ENCODE measurements around the gene ARHGAP40.

The ARHGAP40 gene

DNA sequence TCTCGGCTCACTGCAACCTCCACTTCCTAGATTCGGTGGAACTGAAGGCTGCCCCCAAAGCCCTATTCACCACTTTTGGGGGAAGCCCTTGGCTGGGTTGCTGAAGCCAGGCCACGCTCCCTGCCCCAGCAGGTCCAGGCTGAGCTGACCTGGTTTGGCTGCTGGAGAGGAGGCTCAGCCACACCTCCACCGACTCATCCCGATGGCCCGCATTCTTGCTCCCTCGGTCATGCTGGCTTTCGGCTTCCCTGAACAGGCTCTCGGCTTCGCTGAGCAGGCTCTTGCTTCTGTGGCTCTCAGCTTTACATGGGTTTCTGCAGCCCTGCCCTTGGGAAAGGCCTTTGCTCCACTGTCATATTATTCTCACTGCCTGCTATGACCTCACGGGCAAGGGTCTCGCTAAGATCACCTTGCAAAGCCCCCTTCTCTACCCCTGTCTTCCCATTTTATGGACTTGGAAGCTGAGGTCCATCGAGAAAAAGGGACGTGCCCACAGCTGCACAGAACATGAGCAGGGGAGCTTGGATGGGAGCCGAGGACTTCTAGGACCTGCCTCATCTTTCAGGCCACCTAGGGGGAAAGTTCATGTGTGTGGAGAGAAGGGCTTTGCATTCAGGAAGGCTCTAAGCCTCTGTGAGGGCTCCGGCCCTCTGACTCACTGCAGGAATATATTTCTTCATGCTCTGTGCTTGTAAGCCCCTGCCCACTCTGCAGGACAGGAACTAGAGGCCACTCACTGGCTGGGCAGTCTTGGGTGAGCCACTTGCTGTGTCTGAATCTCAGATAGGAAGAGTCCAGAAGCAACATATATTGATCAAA is 15.6 kb downstream of the ARHGAP40 start:
- no peaks in the 10 kb centered on the region for H3K4me1 ChIP-seq (ENCODE audit: control insufficient read depth, insufficient read depth, low read length)
- no peak overlapping the region for H3K27ac ChIP-seq (ENCODE audit: extremely low read depth, low read depth, low read length)
- no peaks in the 10 kb centered on the region for H3K9me3 ChIP-seq (ENCODE audit: control insufficient read depth, insufficient read depth, low read depth, low read length)
- TF ChIP-seq ZEB2 (tag by site-specific recombination; IDR thresholded peaks at IDR 0.05) (no peak), KLF17 (tag by site-specific recombination; IDR thresholded peaks at IDR 0.05) (no peak), ZNF311 (tag by site-specific recombination; IDR thresholded peaks at IDR 0.05; ENCODE audit: borderline replicate concordance) (no peak), SCRT2 (tag by site-specific recombination; IDR thresholded peaks at IDR 0.05) (no peak), ZNF677 (tag by site-specific recombination; IDR thresholded peaks at IDR 0.05) (no peak), ZNF221 (tag by site-specific recombination; IDR thresholded peaks at IDR 0.05; ENCODE audit: borderline replicate concordance) (no peak), ZFP3 (tag by site-specific recombination; IDR thresholded peaks at IDR 0.05; ENCODE audit: low read depth) (no peak), ZNF571 (tag by site-specific recombination; IDR thresholded peaks at IDR 0.05) (no peak), ZNF140 (tag by site-specific recombination; IDR thresholded peaks at IDR 0.05) (no peak), GLI2 (tag by site-specific recombination; IDR thresholded peaks at IDR 0.05; ENCODE audit: borderline replicate concordance, low read depth) (no peak), PRDM1 (tag by site-specific recombination; IDR thresholded peaks at IDR 0.05) (no peak), ZNF660 (tag by site-specific recombination; IDR thresholded peaks at IDR 0.05) (no peak)
- TF ChIP-seq, protein P1, sequence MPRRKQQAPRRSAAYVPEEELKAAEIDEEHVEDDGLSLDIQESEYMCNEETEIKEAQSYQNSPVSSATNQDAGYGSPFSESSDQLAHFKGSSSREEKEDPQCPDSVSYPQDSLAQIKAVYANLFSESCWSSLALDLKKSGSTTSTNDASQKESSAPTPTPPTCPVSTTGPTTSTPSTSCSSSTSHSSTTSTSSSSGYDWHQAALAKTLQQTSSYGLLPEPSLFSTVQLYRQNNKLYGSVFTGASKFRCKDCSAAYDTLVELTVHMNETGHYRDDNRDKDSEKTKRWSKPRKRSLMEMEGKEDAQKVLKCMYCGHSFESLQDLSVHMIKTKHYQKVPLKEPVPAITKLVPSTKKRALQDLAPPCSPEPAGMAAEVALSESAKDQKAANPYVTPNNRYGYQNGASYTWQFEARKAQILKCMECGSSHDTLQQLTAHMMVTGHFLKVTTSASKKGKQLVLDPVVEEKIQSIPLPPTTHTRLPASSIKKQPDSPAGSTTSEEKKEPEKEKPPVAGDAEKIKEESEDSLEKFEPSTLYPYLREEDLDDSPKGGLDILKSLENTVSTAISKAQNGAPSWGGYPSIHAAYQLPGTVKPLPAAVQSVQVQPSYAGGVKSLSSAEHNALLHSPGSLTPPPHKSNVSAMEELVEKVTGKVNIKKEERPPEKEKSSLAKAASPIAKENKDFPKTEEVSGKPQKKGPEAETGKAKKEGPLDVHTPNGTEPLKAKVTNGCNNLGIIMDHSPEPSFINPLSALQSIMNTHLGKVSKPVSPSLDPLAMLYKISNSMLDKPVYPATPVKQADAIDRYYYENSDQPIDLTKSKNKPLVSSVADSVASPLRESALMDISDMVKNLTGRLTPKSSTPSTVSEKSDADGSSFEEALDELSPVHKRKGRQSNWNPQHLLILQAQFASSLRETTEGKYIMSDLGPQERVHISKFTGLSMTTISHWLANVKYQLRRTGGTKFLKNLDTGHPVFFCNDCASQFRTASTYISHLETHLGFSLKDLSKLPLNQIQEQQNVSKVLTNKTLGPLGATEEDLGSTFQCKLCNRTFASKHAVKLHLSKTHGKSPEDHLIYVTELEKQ (tag by site-specific recombination; IDR thresholded peaks at IDR 0.05; ENCODE audit: borderline replicate concordance) = no peak
- TF ChIP-seq, protein P2, sequence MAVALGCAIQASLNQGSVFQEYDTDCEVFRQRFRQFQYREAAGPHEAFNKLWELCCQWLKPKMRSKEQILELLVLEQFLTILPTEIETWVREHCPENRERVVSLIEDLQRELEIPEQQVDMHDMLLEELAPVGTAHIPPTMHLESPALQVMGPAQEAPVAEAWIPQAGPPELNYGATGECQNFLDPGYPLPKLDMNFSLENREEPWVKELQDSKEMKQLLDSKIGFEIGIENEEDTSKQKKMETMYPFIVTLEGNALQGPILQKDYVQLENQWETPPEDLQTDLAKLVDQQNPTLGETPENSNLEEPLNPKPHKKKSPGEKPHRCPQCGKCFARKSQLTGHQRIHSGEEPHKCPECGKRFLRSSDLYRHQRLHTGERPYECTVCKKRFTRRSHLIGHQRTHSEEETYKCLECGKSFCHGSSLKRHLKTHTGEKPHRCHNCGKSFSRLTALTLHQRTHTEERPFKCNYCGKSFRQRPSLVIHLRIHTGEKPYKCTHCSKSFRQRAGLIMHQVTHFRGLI (tag by site-specific recombination; IDR thresholded peaks at IDR 0.05) = no peak
- TF ChIP-seq, protein P3, sequence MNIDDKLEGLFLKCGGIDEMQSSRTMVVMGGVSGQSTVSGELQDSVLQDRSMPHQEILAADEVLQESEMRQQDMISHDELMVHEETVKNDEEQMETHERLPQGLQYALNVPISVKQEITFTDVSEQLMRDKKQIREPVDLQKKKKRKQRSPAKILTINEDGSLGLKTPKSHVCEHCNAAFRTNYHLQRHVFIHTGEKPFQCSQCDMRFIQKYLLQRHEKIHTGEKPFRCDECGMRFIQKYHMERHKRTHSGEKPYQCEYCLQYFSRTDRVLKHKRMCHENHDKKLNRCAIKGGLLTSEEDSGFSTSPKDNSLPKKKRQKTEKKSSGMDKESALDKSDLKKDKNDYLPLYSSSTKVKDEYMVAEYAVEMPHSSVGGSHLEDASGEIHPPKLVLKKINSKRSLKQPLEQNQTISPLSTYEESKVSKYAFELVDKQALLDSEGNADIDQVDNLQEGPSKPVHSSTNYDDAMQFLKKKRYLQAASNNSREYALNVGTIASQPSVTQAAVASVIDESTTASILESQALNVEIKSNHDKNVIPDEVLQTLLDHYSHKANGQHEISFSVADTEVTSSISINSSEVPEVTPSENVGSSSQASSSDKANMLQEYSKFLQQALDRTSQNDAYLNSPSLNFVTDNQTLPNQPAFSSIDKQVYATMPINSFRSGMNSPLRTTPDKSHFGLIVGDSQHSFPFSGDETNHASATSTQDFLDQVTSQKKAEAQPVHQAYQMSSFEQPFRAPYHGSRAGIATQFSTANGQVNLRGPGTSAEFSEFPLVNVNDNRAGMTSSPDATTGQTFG (tag by site-specific recombination; IDR thresholded peaks at IDR 0.05; ENCODE audit: borderline replicate concordance) = no peak
- ChIA-PET POLR2A (no interaction called here), CTCF (interaction anchor here (0.6 to 2.6 kb wide), 3 partner anchors 16 to 168 kb away, joined by 4 to 6 read pairs (median 6); no protein-coding TSS in a partner anchor)
- no peak overlapping the region for H3K4me3 ChIP-seq (ENCODE audit: low read depth, low read length)
- no peaks in the 10 kb centered on the region for H3K36me3 ChIP-seq (ENCODE audit: control insufficient read depth in 2 of 2, insufficient read depth in 1 of 2, low read length in 2 of 2)

GRCh38 chr20:38617830-38618196 is 16.2 kb downstream of the ARHGAP40 start:
- ChIA-PET POLR2A (no interaction called here), CTCF (interaction anchor here (0.6 to 2.6 kb wide), 3 partner anchors 15 to 167 kb away, joined by 4 to 6 read pairs (median 6); no protein-coding TSS in a partner anchor)
- TF ChIP-seq, protein P3 (tag by site-specific recombination; IDR thresholded peaks at IDR 0.05; ENCODE audit: borderline replicate concordance) = no peak
- TF ChIP-seq ZSCAN18 (tag by site-specific recombination; IDR thresholded peaks at IDR 0.05) = no peak
- no peak for TF ChIP-seq MYNN (tag by site-specific recombination; IDR thresholded peaks at IDR 0.05; ENCODE audit: borderline replicate concordance)
- no peak for TF ChIP-seq GLI4 (tag by site-specific recombination; IDR thresholded peaks at IDR 0.05)
- no peak for TF ChIP-seq ZNF510 (tag by site-specific recombination; IDR thresholded peaks at IDR 0.05; ENCODE audit: insufficient replicate concordance)

More at GRCh38 chr20:38617830-38618196, 16.2 kb downstream of the ARHGAP40 start:
- H3K27ac ChIP-seq (ENCODE audit: extremely low read depth, low read depth, low read length) = no peak overlapping the region
- H3K36me3 ChIP-seq (ENCODE audit: control insufficient read depth in 2 of 2, insufficient read depth in 1 of 2, low read length in 2 of 2) = no peaks in the 10 kb centered on the region
- no peaks in the 10 kb centered on the region for H3K4me1 ChIP-seq (ENCODE audit: control insufficient read depth, insufficient read depth, low read length)
- H3K4me3 ChIP-seq (ENCODE audit: low read depth, low read length) = no peak overlapping the region
- no peaks in the 10 kb centered on the region for H3K9me3 ChIP-seq (ENCODE audit: control insufficient read depth, insufficient read depth, low read depth, low read length)
